Mucosa of descending colon (tissue), 3 donors: ENCODE data around the gene ABHD16A. TPM values are rescaled to one million over a fixed set of nuclear protein-coding genes. Genes with fewer than 3 reads are reported as not detected.

Source experiments
- ATAC-seq: fragments of 200-7000 bp; cut with Tn5 transposase; one replicate; pipeline ENCODE4 v1.9.1; 2020; ENCODE audit warnings: mild to moderate bottlenecking, moderate library complexity
- DNase-seq, 3 donors: peaks; one replicate each; pipeline ENCODE4 v3.0.0-alpha.2; 2020
- H3K36me3 ChIP-seq: fragments of 200-600 bp; one replicate; pipeline ENCODE4 v1.8.0; 2021; ENCODE audit warnings: low read depth, mild to moderate bottlenecking
- H3K4me1 ChIP-seq: fragments of 200-600 bp; one replicate; pipeline ENCODE4 v1.8.0; 2021; ENCODE audit warnings: low read depth, mild to moderate bottlenecking
- H3K4me3 ChIP-seq: fragments of 200-600 bp; one replicate; pipeline ENCODE4 v1.8.0; 2021; ENCODE audit warnings: mild to moderate bottlenecking
- H3K9me3 ChIP-seq: fragments of 200-600 bp; one replicate; pipeline ENCODE4 v1.8.0; 2021; ENCODE audit warnings: mild to moderate bottlenecking
- intact Hi-C, 2 donors: fragments of 100-400 bp; cut with DNase I in 1 of 2; cut with micrococcal nuclease in 1 of 2; formaldehyde crosslinking; loops; one replicate each; pipeline versions ENCODE4 v1.11.0 to v1.11.1; 2022; cut with DNase I, micrococcal nuclease
- total RNA-seq, 3 donors: library from RNA; stranded (reverse); fragmentation: NEBNext Ultra II Directional in 2 of 3; extraction: Animal tissue kit (Norgen Biotek cat#: 25700) in 2 of 3; gene quantifications; one replicate each; pipeline versions ENCODE4 v1.2.1 to v1.2.4, GENCODE V29; 2021 to 2023
- TF ChIP-seq, protein P1 (sequence below): fragments of 200-600 bp; IDR thresholded peaks from one replicate; pipeline ENCODE4 v1.8.0; 2022; ENCODE audit warnings: antibody characterized with exemption, mild to moderate bottlenecking
- donor health status: DM: no; HTN: no; CAD: no; lungs with moderate emphysema.
- donor health status: DM: no; HTN: no; CAD: no.
- donor health status: DM: no; HTN: yes; CAD: no.

ABHD16A gene
- total RNA-seq, 3 donors from 2014 or later, result 55.3 to 69.4 (median 68.4) TPM

DNA sequence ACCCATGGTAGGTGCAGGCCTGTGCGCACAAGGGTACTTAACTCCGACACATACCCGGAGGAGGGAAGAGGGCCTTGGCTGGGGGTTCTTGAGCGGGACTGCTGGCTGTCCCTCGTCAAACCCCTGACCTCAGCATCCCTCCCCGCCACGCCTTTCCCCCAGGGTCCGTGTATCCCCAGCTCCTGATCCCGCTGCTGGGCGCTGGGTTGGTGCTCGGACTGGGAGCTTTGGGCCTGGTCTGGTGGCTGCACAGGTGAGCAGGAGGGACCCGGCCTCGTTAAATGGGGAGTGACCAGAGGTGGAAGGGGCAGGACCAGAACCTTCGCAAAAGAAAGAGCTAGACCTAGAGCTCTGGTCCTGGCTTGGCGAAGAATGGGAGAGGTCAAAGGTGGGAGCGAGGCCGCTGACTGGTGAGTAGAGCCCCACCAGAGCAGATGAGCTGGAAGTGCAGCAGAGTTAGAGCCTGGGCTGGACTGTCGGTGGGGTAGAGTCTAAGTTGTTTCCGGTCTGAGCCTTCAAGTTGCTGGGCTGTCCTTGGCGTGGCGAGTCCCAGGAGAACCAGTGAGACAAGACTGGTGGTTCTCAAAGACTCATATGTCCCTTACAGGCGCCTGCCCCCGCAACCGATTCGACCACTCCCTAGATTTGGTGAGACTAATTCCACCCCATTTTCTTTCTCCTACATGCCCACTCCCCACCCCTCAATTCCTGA is 21.0 kb upstream of the ABHD16A start:
- Histone ChIP-seq H3K4me1 (peaks cover 21% of the 10 kb centered on the region), H3K9me3 (no peaks in the 10 kb centered on the region), H3K36me3 (no peaks in the 10 kb centered on the region), H3K4me3 (no peak overlapping the region)
- TF ChIP-seq, protein P1, sequence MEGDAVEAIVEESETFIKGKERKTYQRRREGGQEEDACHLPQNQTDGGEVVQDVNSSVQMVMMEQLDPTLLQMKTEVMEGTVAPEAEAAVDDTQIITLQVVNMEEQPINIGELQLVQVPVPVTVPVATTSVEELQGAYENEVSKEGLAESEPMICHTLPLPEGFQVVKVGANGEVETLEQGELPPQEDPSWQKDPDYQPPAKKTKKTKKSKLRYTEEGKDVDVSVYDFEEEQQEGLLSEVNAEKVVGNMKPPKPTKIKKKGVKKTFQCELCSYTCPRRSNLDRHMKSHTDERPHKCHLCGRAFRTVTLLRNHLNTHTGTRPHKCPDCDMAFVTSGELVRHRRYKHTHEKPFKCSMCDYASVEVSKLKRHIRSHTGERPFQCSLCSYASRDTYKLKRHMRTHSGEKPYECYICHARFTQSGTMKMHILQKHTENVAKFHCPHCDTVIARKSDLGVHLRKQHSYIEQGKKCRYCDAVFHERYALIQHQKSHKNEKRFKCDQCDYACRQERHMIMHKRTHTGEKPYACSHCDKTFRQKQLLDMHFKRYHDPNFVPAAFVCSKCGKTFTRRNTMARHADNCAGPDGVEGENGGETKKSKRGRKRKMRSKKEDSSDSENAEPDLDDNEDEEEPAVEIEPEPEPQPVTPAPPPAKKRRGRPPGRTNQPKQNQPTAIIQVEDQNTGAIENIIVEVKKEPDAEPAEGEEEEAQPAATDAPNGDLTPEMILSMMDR, result no peak
- intact Hi-C loops, result no loop called here
- DNase-seq, result no peak
- no peak for ATAC-seq

DNA sequence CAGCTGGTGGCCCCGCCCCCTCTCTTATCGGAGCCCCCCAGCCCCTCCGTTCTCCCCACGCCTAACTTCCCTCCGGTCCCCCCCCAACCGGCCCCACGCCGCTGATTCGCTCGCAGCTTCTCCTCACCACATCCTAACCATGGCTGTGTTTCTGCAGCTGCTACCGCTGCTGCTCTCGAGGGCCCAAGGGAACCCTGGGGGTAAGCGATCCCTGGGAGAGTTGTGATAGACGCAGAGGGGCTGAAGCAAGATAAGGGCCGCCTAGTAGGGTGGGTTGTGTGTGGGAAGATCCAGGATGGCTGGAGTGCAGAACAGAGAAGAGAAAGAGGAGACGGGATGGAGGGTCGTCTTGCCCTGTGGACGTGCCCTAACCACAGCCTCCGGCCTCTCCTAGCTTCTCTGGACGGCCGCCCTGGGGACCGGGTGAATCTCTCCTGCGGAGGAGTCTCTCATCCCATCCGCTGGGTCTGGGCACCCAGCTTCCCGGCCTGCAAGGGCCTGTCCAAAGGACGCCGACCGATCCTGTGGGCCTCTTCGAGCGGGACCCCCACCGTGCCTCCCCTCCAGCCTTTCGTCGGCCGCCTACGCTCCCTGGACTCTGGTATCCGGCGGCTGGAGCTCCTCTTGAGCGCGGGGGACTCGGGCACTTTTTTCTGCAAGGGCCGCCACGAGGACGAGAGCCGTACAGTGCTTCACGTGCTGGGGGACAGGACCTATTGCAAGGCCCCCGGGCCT is 20.3 kb upstream of the ABHD16A start, which contains the start of gene MPIG6B:
TSS of gene MPIG6B (plus strand) at position 129 of the 735 bp plus-strand sequence. CDS start at position 140, 11 bp downstream.
- H3K9me3 ChIP-seq, result no peaks in the 10 kb centered on the region
- DNase-seq (no peak), ATAC-seq (no peak)
- H3K4me3 ChIP-seq, result no peak within 1 kb of the TSS
- peaks cover 23% of the 10 kb centered on the region for H3K4me1 ChIP-seq
- TF ChIP-seq, protein P1, result no peak
- H3K36me3 ChIP-seq, result no peaks in the 10 kb centered on the region
- intact Hi-C loops, result no loop called here

DNA sequence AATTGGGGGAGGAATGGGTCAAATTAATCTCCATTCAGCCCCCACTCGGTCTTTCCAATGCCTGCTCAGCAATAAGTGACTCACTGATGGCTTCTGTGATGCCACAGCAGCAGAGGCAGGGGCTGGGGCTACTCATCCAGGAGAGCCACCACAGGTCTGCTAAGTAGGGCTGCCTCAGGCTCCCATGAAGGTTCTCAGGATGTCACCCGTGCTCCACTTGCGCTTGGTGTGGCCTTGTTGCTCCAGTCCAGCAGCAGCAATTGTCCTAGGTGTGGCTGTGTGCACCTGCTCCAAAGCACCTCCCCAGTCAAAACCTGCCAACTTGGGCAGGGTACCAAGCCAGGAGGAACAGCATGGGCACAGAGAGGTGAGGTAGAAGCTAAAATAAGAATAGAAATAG is 19.0 kb upstream of the ABHD16A start:
- intact Hi-C loops, result no loop called here
- H3K4me3 ChIP-seq, result no peak overlapping the region
- ATAC-seq, result peak; percentile 4
- no peaks in the 10 kb centered on the region for H3K9me3 ChIP-seq
- TF ChIP-seq, protein P1, result no peak
- H3K36me3 ChIP-seq, result no peaks in the 10 kb centered on the region
- DNase-seq, result no peak
- H3K4me1 ChIP-seq, result peaks cover 25% of the 10 kb centered on the region

DNA sequence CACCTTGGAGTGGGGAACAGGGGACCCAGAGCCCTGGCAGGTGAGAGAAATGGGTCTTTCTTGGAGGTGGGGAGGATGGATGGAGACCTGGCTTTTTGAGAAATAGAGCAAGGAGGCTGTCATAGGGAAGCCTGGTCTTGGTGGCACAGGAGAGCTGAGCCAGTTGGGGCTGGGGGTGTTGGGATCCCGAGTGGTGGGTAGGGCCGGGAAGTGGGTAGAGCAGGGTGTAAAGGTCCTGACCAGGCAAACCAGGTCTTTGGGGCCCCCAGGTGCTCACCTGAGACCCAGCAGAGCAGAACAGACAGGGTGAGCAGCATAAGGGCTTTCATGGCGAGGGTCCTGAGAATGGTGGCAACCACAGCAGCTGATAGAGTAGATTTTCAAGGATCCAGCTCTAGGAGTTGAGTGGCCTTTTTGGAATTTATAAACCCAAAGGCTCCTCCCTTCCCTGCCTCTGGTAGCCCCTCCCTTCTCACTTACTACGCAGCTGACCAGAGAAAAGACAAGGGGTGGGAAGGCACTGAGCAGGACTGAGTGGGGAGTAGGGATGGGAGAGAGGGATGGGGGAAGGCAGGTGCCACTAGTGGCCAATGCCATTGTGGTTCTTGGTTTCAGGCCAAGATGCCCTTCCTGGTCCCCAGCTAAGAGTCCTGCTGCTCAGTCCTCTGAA is 18.4 kb upstream of the ABHD16A start, which contains the start of gene LY6G6C:
TSS of gene LY6G6C (minus strand) at position 396 of the 670 bp plus-strand sequence. CDS start at position 329, 67 bp downstream.
- Histone ChIP-seq H3K4me3 (no peak within 1 kb of the TSS), H3K9me3 (no peaks in the 10 kb centered on the region), H3K36me3 (no peaks in the 10 kb centered on the region), H3K4me1 (peaks cover 21% of the 10 kb centered on the region)
- intact Hi-C loops, result no loop called here
- ATAC-seq (no peak), DNase-seq (no peak)
- TF ChIP-seq, protein P1, result no peak

DNA sequence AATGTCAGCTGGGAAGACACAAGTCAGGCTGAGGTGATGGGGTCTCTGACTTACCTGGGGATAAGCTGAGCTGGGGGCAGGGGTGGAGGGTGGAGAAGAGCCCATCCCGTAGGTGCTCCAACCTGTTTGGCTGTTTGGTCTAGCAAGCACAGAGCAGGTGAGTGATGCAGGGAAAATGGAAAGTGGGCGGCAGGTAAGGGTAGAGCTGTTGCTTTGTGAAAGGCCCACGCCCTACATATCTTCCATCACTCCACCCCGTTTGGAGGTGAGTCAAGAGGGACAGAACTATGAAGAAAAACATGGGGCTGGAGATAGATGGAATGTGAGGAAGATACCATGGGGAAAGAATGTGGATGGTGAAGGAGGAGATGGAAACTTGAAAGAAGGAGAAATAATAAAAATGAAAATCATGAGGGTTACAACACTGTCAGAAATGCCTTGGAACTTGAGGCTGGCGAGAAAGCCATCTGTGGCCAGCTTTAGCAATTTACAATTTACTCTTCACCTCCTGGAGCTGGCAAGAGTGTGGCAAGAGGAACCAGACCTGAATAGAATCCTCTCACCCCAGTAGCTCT is 17.2 kb upstream of the ABHD16A start:
- TF ChIP-seq, protein P1, result no peak
- no peak for DNase-seq
- Histone ChIP-seq H3K4me3 (no peak overlapping the region), H3K4me1 (peaks cover 16% of the 10 kb centered on the region), H3K36me3 (no peaks in the 10 kb centered on the region), H3K9me3 (no peaks in the 10 kb centered on the region)
- peak; percentile 6 for ATAC-seq
- intact Hi-C loops, result no loop called here
